ENCODE data around the gene ZCCHC14. TPM values are rescaled to one million over a fixed set of nuclear protein-coding genes. Genes with fewer than 3 reads are reported as not detected.

Gene ZCCHC14
- total and polyA plus RNA-seq, 5 donors from 2014 or later, result 1.6 to 33.7 (median 2.1) TPM

- H3K9me3 Mint-ChIP-seq, result no peaks in the 10 kb centered on the region
Observed at GRCh38 chr16:87426423-87427215, 66.2 kb downstream of the ZCCHC14 start.

GRCh38 chr16:87425941-87426340 is 66.9 kb downstream of the ZCCHC14 start:
- no peaks in the 10 kb centered on the region for H3K27me3 ChIP-seq (ENCODE audit: control insufficient read depth, insufficient read depth, low read length)
- Mint-ChIP-seq H3K9me3 (no peaks in the 10 kb centered on the region), H3K27ac (peak overlapping the region in 1 of 3 donors; percentile 13), H3K36me3 (peaks cover 26% of the 10 kb centered on the region), H3K27me3 (no peaks in the 10 kb centered on the region), H3K4me3 (no peak overlapping the region), H3K4me1 (peaks cover 0 to 14% (median 2%) of the 10 kb centered on the region in 4 donors)
- H3K4me3 ChIP-seq (ENCODE audit: low read depth, low read length), result no peak overlapping the region
- H3K36me3 ChIP-seq (ENCODE audit: control insufficient read depth, insufficient read depth, low read length), result peaks cover 46% of the 10 kb centered on the region
- no peak overlapping the region for H3K27ac ChIP-seq (ENCODE audit: insufficient read depth, low read length, poor library complexity, severe bottlenecking)
- no peaks in the 10 kb centered on the region for H3K9me3 ChIP-seq (ENCODE audit: control insufficient read depth in 2 of 2, low read length in 2 of 2)
- no peaks in the 10 kb centered on the region for H3K4me1 ChIP-seq (ENCODE audit: control insufficient read depth, insufficient read depth, low read length, poor library complexity, severe bottlenecking)
- DNase-seq (no peak), ATAC-seq (ENCODE audit: low read depth in 2 of 2) (no peak)

More at GRCh38 chr16:87426423-87427215, 66.2 kb downstream of the ZCCHC14 start:
- ATAC-seq (ENCODE audit: low read depth in 2 of 2), result no peak
- no peak overlapping the region for H3K27ac Mint-ChIP-seq
- peaks cover 0 to 14% (median 2%) of the 10 kb centered on the region in 4 donors for H3K4me1 Mint-ChIP-seq
- H3K27me3 Mint-ChIP-seq, result no peaks in the 10 kb centered on the region
- Histone ChIP-seq H3K27ac (ENCODE audit: insufficient read depth, low read length, poor library complexity, severe bottlenecking) (no peak overlapping the region), H3K4me1 (ENCODE audit: control insufficient read depth, insufficient read depth, low read length, poor library complexity, severe bottlenecking) (no peaks in the 10 kb centered on the region), H3K4me3 (ENCODE audit: low read depth, low read length) (no peak overlapping the region), H3K27me3 (ENCODE audit: control insufficient read depth, insufficient read depth, low read length) (no peaks in the 10 kb centered on the region), H3K36me3 (ENCODE audit: control insufficient read depth, insufficient read depth, low read length) (peaks cover 44% of the 10 kb centered on the region), H3K9me3 (ENCODE audit: control insufficient read depth in 2 of 2, low read length in 2 of 2) (no peaks in the 10 kb centered on the region)
- H3K4me3 Mint-ChIP-seq, result no peak overlapping the region
- H3K36me3 Mint-ChIP-seq, result peaks cover 23% of the 10 kb centered on the region
- DNase-seq, result no peak

GRCh38 chr16:87424266-87424665 is 68.6 kb downstream of the ZCCHC14 start:
- H3K9me3 ChIP-seq (ENCODE audit: control insufficient read depth in 2 of 2, low read length in 2 of 2), result no peaks in the 10 kb centered on the region
- Mint-ChIP-seq H3K27ac (no peak overlapping the region), H3K4me3 (no peak overlapping the region), H3K27me3 (no peaks in the 10 kb centered on the region), H3K9me3 (no peaks in the 10 kb centered on the region), H3K36me3 (peaks cover 31% of the 10 kb centered on the region), H3K4me1 (peaks cover 0 to 14% (median 2%) of the 10 kb centered on the region in 4 donors)
- no peaks in the 10 kb centered on the region for H3K27me3 ChIP-seq (ENCODE audit: control insufficient read depth, insufficient read depth, low read length)
- peaks cover 59% of the 10 kb centered on the region for H3K36me3 ChIP-seq (ENCODE audit: control insufficient read depth, insufficient read depth, low read length)
- H3K4me3 ChIP-seq (ENCODE audit: low read depth, low read length), result no peak overlapping the region
- H3K4me1 ChIP-seq (ENCODE audit: control insufficient read depth, insufficient read depth, low read length, poor library complexity, severe bottlenecking), result no peaks in the 10 kb centered on the region
- no peak for ATAC-seq (ENCODE audit: low read depth in 2 of 2)
- no peak for DNase-seq
- no peak overlapping the region for H3K27ac ChIP-seq (ENCODE audit: insufficient read depth, low read length, poor library complexity, severe bottlenecking)

GRCh38 chr16:87423429-87423828 is 69.4 kb downstream of the ZCCHC14 start:
- peaks cover 33% of the 10 kb centered on the region for H3K36me3 Mint-ChIP-seq
- no peak for ATAC-seq (ENCODE audit: low read depth in 2 of 2)
- no peak overlapping the region for H3K4me3 Mint-ChIP-seq
- no peaks in the 10 kb centered on the region for H3K4me1 ChIP-seq (ENCODE audit: control insufficient read depth, insufficient read depth, low read length, poor library complexity, severe bottlenecking)
- H3K27me3 ChIP-seq (ENCODE audit: control insufficient read depth, insufficient read depth, low read length), result no peaks in the 10 kb centered on the region
- H3K27me3 Mint-ChIP-seq, result no peaks in the 10 kb centered on the region
- no peak for DNase-seq
- H3K27ac Mint-ChIP-seq, result peak overlapping the region in 1 of 3 donors; percentile 38
- H3K4me1 Mint-ChIP-seq, result peaks cover 0 to 14% (median 2%) of the 10 kb centered on the region in 4 donors
- no peak overlapping the region for H3K4me3 ChIP-seq (ENCODE audit: low read depth, low read length)
- H3K9me3 Mint-ChIP-seq, result no peaks in the 10 kb centered on the region
- no peaks in the 10 kb centered on the region for H3K9me3 ChIP-seq (ENCODE audit: control insufficient read depth in 2 of 2, low read length in 2 of 2)
- H3K36me3 ChIP-seq (ENCODE audit: control insufficient read depth, insufficient read depth, low read length), result peaks cover 58% of the 10 kb centered on the region
- no peak overlapping the region for H3K27ac ChIP-seq (ENCODE audit: insufficient read depth, low read length, poor library complexity, severe bottlenecking)

- Histone ChIP-seq H3K36me3 (ENCODE audit: control insufficient read depth, insufficient read depth, low read length) (peaks cover 70% of the 10 kb centered on the region), H3K27ac (ENCODE audit: insufficient read depth, low read length, poor library complexity, severe bottlenecking) (no peak overlapping the region), H3K27me3 (ENCODE audit: control insufficient read depth, insufficient read depth, low read length) (no peaks in the 10 kb centered on the region), H3K4me3 (ENCODE audit: low read depth, low read length) (no peak overlapping the region), H3K9me3 (ENCODE audit: control insufficient read depth in 2 of 2, low read length in 2 of 2) (no peaks in the 10 kb centered on the region), H3K4me1 (ENCODE audit: control insufficient read depth, insufficient read depth, low read length, poor library complexity, severe bottlenecking) (no peaks in the 10 kb centered on the region)
- Mint-ChIP-seq H3K27ac (peak overlapping the region in 1 of 3 donors; percentile 32), H3K4me1 (peaks cover 0 to 14% (median 2%) of the 10 kb centered on the region in 4 donors), H3K27me3 (no peaks in the 10 kb centered on the region), H3K4me3 (no peak overlapping the region), H3K9me3 (no peaks in the 10 kb centered on the region), H3K36me3 (peaks cover 39% of the 10 kb centered on the region)
- no peak for ATAC-seq (ENCODE audit: low read depth in 2 of 2)
- no peak for DNase-seq
Observed at GRCh38 chr16:87422106-87422505, 70.7 kb downstream of the ZCCHC14 start.

- peaks cover 40% of the 10 kb centered on the region for H3K36me3 Mint-ChIP-seq
- Histone ChIP-seq H3K36me3 (ENCODE audit: control insufficient read depth, insufficient read depth, low read length) (peaks cover 71% of the 10 kb centered on the region), H3K4me1 (ENCODE audit: control insufficient read depth, insufficient read depth, low read length, poor library complexity, severe bottlenecking) (no peaks in the 10 kb centered on the region), H3K27ac (ENCODE audit: insufficient read depth, low read length, poor library complexity, severe bottlenecking) (no peak overlapping the region), H3K9me3 (ENCODE audit: control insufficient read depth in 2 of 2, low read length in 2 of 2) (no peaks in the 10 kb centered on the region), H3K4me3 (ENCODE audit: low read depth, low read length) (no peak overlapping the region), H3K27me3 (ENCODE audit: control insufficient read depth, insufficient read depth, low read length) (no peaks in the 10 kb centered on the region)
- DNase-seq (no peak), ATAC-seq (ENCODE audit: low read depth in 2 of 2) (no peak)
- H3K9me3 Mint-ChIP-seq, result no peaks in the 10 kb centered on the region
- H3K27me3 Mint-ChIP-seq, result no peaks in the 10 kb centered on the region
- H3K4me1 Mint-ChIP-seq, result peaks cover 0 to 11% (median 2%) of the 10 kb centered on the region in 4 donors
- H3K4me3 Mint-ChIP-seq, result no peak overlapping the region
- H3K27ac Mint-ChIP-seq, result no peak overlapping the region
Observed at GRCh38 chr16:87421003-87421912, 71.6 kb downstream of the ZCCHC14 start.

GRCh38 chr16:87420026-87421002 is 72.5 kb downstream of the ZCCHC14 start:
- H3K9me3 Mint-ChIP-seq, result no peaks in the 10 kb centered on the region
- H3K27ac Mint-ChIP-seq, result no peak overlapping the region
- Histone ChIP-seq H3K4me3 (ENCODE audit: low read depth, low read length) (no peak overlapping the region), H3K9me3 (ENCODE audit: control insufficient read depth in 2 of 2, low read length in 2 of 2) (no peaks in the 10 kb centered on the region), H3K27me3 (ENCODE audit: control insufficient read depth, insufficient read depth, low read length) (no peaks in the 10 kb centered on the region), H3K36me3 (ENCODE audit: control insufficient read depth, insufficient read depth, low read length) (peaks cover 75% of the 10 kb centered on the region), H3K4me1 (ENCODE audit: control insufficient read depth, insufficient read depth, low read length, poor library complexity, severe bottlenecking) (no peaks in the 10 kb centered on the region), H3K27ac (ENCODE audit: insufficient read depth, low read length, poor library complexity, severe bottlenecking) (no peak overlapping the region)
- ATAC-seq (ENCODE audit: low read depth in 2 of 2), result no peak
- no peak for DNase-seq
- peaks cover 41% of the 10 kb centered on the region for H3K36me3 Mint-ChIP-seq
- H3K4me3 Mint-ChIP-seq, result no peak overlapping the region
- H3K27me3 Mint-ChIP-seq, result no peaks in the 10 kb centered on the region
- peaks cover 0 to 6% (median under 1%) of the 10 kb centered on the region in 4 donors for H3K4me1 Mint-ChIP-seq
